H9 (cell line): Measurements from ENCODE around the gene CYSLTR1. TPM values are rescaled to one million over a fixed set of nuclear protein-coding genes. Genes with fewer than 3 reads are reported as not detected.

ENCODE experiments used
- DNase-seq: peaks from one replicate; pipeline ENCODE4 v3.0.0-alpha.2; 2017
- H2AFZ ChIP-seq: one replicate; pipeline ENCODE4 v1.6.1; 2013; ENCODE audit warnings: mild to moderate bottlenecking, low read length, control low read depth, moderate library complexity
- H2AK5ac ChIP-seq: 2 replicates; pipeline ENCODE4 v1.6.1; 2013; ENCODE audit warnings: low read length, control low read depth, mixed read lengths; ENCODE audit not compliant: insufficient read length
- H2BK120ac ChIP-seq: one replicate; pipeline ENCODE4 v1.6.1; 2013; ENCODE audit warnings: low read depth, mild to moderate bottlenecking, low read length, control low read depth, inconsistent platforms; ENCODE audit not compliant: poor library complexity, severe bottlenecking
- H2BK12ac ChIP-seq: 2 replicates; pipeline ENCODE4 v1.6.1; 2013; ENCODE audit warnings: low read length, control low read depth, mixed read lengths, low read depth; ENCODE audit not compliant: insufficient read length
- H2BK15ac ChIP-seq: 2 replicates; pipeline ENCODE4 v1.6.1; 2013; ENCODE audit warnings: low read depth, low read length, control low read depth
- H2BK20ac ChIP-seq: one replicate; pipeline ENCODE4 v1.6.1; 2013; ENCODE audit warnings: low read depth, mild to moderate bottlenecking, low read length, control low read depth, inconsistent platforms; ENCODE audit not compliant: poor library complexity, severe bottlenecking
- H2BK5ac ChIP-seq: 2 replicates; pipeline ENCODE4 v1.6.1; 2013; ENCODE audit warnings: low read length, control low read depth, mixed read lengths; ENCODE audit not compliant: insufficient read length
- H3K14ac ChIP-seq: 2 replicates; pipeline ENCODE4 v1.6.1; 2013; ENCODE audit warnings: low read length, control low read depth; ENCODE audit not compliant: insufficient read depth
- H3K18ac ChIP-seq: 2 replicates; pipeline ENCODE4 v1.6.1; 2013; ENCODE audit warnings: low read depth, mild to moderate bottlenecking, mixed read lengths, low read length, control low read depth; ENCODE audit not compliant: insufficient read length
- H3K23ac ChIP-seq: 2 replicates; pipeline ENCODE4 v1.6.1; 2013; ENCODE audit warnings: low read length, control low read depth, mixed read lengths, low read depth; ENCODE audit not compliant: insufficient read length
- H3K23me2 ChIP-seq: 2 replicates; pipeline ENCODE4 v1.6.1; 2013; ENCODE audit warnings: low read depth, mild to moderate bottlenecking, mixed read lengths, low read length, control low read depth; ENCODE audit not compliant: insufficient read length, poor library complexity, severe bottlenecking
- H3K27ac ChIP-seq: 2 replicates; pipeline ENCODE4 v1.5.1; 2013; ENCODE audit warnings: low read length, control low read depth, mixed read lengths, low read depth; ENCODE audit not compliant: insufficient read length
- H3K27me3 ChIP-seq: 2 replicates; pipeline ENCODE4 v1.6.1; 2013; ENCODE audit warnings: low read length, control low read depth, inconsistent platforms; ENCODE audit not compliant: insufficient read depth
- H3K4ac ChIP-seq: 2 replicates; pipeline ENCODE4 v1.6.1; 2013; ENCODE audit warnings: low read depth, mild to moderate bottlenecking, control low read depth, inconsistent platforms, low read length, moderate library complexity
- H3K4me1 ChIP-seq: 2 replicates; pipeline ENCODE4 v1.6.1; 2013; ENCODE audit warnings: low read length, control low read depth, inconsistent platforms; ENCODE audit not compliant: insufficient read depth
- H3K4me2 ChIP-seq: 2 replicates; pipeline ENCODE4 v1.6.1; 2013; ENCODE audit warnings: low read length, control low read depth, mixed read lengths; ENCODE audit not compliant: insufficient read length, insufficient read depth
- H3K56ac ChIP-seq: 2 replicates; pipeline ENCODE4 v1.6.1; 2013; ENCODE audit warnings: low read depth, mild to moderate bottlenecking, mixed read lengths, low read length, control low read depth; ENCODE audit not compliant: insufficient read length
- H3K79me1 ChIP-seq: 2 replicates; pipeline ENCODE4 v1.6.1; 2013; ENCODE audit warnings: low read depth, mild to moderate bottlenecking, moderate library complexity, low read length, control low read depth, inconsistent platforms; ENCODE audit not compliant: insufficient read depth, poor library complexity, severe bottlenecking
- H3K79me2 ChIP-seq: 2 replicates; pipeline ENCODE4 v1.6.1; 2013; ENCODE audit warnings: low read length, control low read depth, inconsistent platforms; ENCODE audit not compliant: insufficient read depth
- H3K9ac ChIP-seq: 2 replicates; pipeline ENCODE4 v1.6.1; 2013; ENCODE audit warnings: low read length, control low read depth, mixed read lengths; ENCODE audit not compliant: insufficient read length; ENCODE audit errors: extremely low read depth
- H3K9me3 ChIP-seq: one replicate; pipeline ENCODE4 v1.6.1; 2013; ENCODE audit warnings: low read depth, low read length, inconsistent platforms; ENCODE audit not compliant: control insufficient read depth
- H3T11ph ChIP-seq: one replicate; pipeline ENCODE4 v1.6.1; 2013; ENCODE audit warnings: mild to moderate bottlenecking, low read length, control low read depth, inconsistent platforms
- H4K20me1 ChIP-seq: one replicate; pipeline ENCODE4 v1.6.1; 2013; ENCODE audit not compliant: control insufficient read depth, insufficient read length, insufficient read depth
- H4K5ac ChIP-seq: 2 replicates; pipeline ENCODE4 v1.6.1; 2013; ENCODE audit warnings: low read depth, mild to moderate bottlenecking, mixed read lengths, low read length, control low read depth; ENCODE audit not compliant: insufficient read length
- H4K8ac ChIP-seq: replicated peaks from 2 replicates; pipeline ENCODE4 v1.6.1; 2013; ENCODE audit warnings: low read length, control low read depth, mixed read lengths, low read depth; ENCODE audit not compliant: insufficient read length
- H4K91ac ChIP-seq: 2 replicates; pipeline ENCODE4 v1.6.1; 2013; ENCODE audit warnings: low read depth, mild to moderate bottlenecking, moderate library complexity, mixed read lengths, low read length, control low read depth; ENCODE audit not compliant: insufficient read length
- H3K27ac Mint-ChIP-seq, 3 experiments: 2 replicates in 2 of 3; 3 replicates in 1 of 3; pipeline ENCODE4 v1.8.0; 2020 to 2021; ENCODE audit warnings: mixed read lengths in 3 of 3, mild to moderate bottlenecking in 1 of 3, moderate library complexity in 1 of 3
- H3K27me3 Mint-ChIP-seq: 2 replicates; pipeline ENCODE4 v1.8.0; 2021; ENCODE audit warnings: low read depth, mild to moderate bottlenecking, moderate library complexity, mixed read lengths
- H3K36me3 Mint-ChIP-seq, 3 experiments: 2 replicates in 2 of 3; 3 replicates in 1 of 3; pipeline ENCODE4 v1.8.0; 2020 to 2021; ENCODE audit warnings: low read depth in 3 of 3, mixed read lengths in 3 of 3; ENCODE audit not compliant: insufficient read depth in 1 of 3
- H3K4me1 Mint-ChIP-seq, 2 experiments: 2 replicates each; pipeline ENCODE4 v1.8.0; 2020; ENCODE audit warnings: mixed read lengths in 2 of 2
- H3K4me3 Mint-ChIP-seq, 2 experiments: 2 replicates in 1 of 2; 3 replicates in 1 of 2; pipeline ENCODE4 v1.8.0; 2020 to 2021; ENCODE audit warnings: mild to moderate bottlenecking in 2 of 2, mixed read lengths in 2 of 2, moderate library complexity in 1 of 2
- H3K9me3 Mint-ChIP-seq, 2 experiments: 2 replicates in 1 of 2; 3 replicates in 1 of 2; pipeline ENCODE4 v1.8.0; 2020; ENCODE audit warnings: mild to moderate bottlenecking in 2 of 2, mixed read lengths in 2 of 2, moderate library complexity in 1 of 2
- WGBS: extraction: QIAGEN DNeasy Blood & Tissue Kit; methylation state at CpG from one replicate; pipeline ENCODE4 v1.1.7; 2013; ENCODE audit warnings: missing lambda C conversion rate, low lambda C conversion rate, mixed read lengths; ENCODE audit not compliant: insufficient read length; ENCODE audit errors: extremely low coverage; 5-methylcytosine and 5-hydroxymethylcytosine counted together
- long read RNA-seq: library from polyadenylated mRNA; unstranded; transcript quantifications from one replicate; pipeline ENCODE4 v2.0.0, GENCODE V29; 2020
- total RNA-seq: library from RNA; stranded (reverse); gene quantifications from 2 replicates; pipeline ENCODE4 v1.2.1, GENCODE V29; 2021
- TF ChIP-seq, protein P1 (sequence below): fragments of 200-600 bp; sonication (generic); conservative IDR thresholded peaks from 3 replicates; pipeline ENCODE4 v1.8.0; 2021; ENCODE audit warnings: antibody characterized with exemption, mild to moderate bottlenecking

CYSLTR1 gene, protein sequence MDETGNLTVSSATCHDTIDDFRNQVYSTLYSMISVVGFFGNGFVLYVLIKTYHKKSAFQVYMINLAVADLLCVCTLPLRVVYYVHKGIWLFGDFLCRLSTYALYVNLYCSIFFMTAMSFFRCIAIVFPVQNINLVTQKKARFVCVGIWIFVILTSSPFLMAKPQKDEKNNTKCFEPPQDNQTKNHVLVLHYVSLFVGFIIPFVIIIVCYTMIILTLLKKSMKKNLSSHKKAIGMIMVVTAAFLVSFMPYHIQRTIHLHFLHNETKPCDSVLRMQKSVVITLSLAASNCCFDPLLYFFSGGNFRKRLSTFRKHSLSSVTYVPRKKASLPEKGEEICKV
- total RNA-seq: not detected in 2 replicates
- long read RNA-seq: 0 reads

DNA sequence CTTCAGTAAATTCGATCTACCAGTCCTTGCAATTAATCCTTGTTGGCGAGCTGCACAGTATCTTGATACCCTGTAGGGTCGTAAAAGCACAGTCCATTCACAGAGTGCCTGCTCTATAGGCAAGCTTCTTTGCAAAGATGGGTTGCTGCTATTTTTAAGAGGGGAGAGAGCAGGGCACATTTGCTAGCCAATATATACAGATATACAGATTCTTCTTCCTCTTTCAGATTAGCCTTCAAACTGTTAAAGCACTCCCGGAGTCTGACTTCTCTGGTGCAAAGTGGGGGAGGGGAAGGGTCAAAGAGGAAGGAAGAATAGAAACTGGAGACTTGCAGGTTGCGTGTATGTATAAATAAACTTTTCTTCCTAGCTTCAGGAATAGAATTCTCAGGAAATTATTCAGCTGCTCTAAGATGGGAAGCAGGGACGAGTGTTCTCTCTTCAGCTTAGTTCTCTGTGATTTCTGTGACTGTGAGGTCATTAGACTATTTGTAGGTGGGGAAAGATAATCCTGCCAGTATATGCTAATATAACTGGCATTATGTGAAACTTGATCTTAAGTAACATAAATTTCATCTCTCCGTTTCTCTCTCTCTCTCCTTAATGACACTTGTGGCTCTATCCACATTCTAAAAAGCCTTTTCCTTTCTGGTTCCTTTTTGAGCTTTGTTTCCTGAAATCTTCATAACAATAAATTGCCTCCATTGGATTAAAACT, at the start of gene CYSLTR1:
Gene CYSLTR1, minus strand, starts transcription at position 242 of the 717 bp plus-strand sequence. CDS start 53,865 bp downstream, outside the sequence.
- Histone ChIP-seq H2BK15ac (no peak within 1 kb of the TSS), H2BK5ac (no peak within 1 kb of the TSS), H3K4ac (no peak within 1 kb of the TSS), H3K18ac (no peak within 1 kb of the TSS), H3K4me2 (no peak within 1 kb of the TSS), H3K4me1 (no peaks in the 10 kb centered on the region), H3K9me3 (peaks cover 33% of the 10 kb centered on the region), H3K56ac (no peak within 1 kb of the TSS), H3K23me2 (no peaks in the 10 kb centered on the region), H2BK120ac (no peak within 1 kb of the TSS), H2BK12ac (no peak within 1 kb of the TSS), H4K20me1 (no peaks in the 10 kb centered on the region), H3K27me3 (no peaks in the 10 kb centered on the region), H3K23ac (no peak within 1 kb of the TSS), H4K5ac (no peak within 1 kb of the TSS), H2BK20ac (no peak within 1 kb of the TSS), H2AFZ (no peak within 1 kb of the TSS), H3T11ph (no peak within 1 kb of the TSS), H2AK5ac (no peak within 1 kb of the TSS), H3K27ac (no peak within 1 kb of the TSS), H3K14ac (no peak within 1 kb of the TSS), H4K91ac (no peak within 1 kb of the TSS), H3K9ac (no peak within 1 kb of the TSS), H3K79me1 (no peaks in the 10 kb centered on the region), H4K8ac (no peak within 1 kb of the TSS), H3K79me2 (no peaks in the 10 kb centered on the region)
- H3K4me1 Mint-ChIP-seq: peaks cover 11 to 13% of the 10 kb centered on the region in 2 experiments
- no peaks in the 10 kb centered on the region for H3K27me3 Mint-ChIP-seq
- no peak for DNase-seq
- TF ChIP-seq, protein P1, sequence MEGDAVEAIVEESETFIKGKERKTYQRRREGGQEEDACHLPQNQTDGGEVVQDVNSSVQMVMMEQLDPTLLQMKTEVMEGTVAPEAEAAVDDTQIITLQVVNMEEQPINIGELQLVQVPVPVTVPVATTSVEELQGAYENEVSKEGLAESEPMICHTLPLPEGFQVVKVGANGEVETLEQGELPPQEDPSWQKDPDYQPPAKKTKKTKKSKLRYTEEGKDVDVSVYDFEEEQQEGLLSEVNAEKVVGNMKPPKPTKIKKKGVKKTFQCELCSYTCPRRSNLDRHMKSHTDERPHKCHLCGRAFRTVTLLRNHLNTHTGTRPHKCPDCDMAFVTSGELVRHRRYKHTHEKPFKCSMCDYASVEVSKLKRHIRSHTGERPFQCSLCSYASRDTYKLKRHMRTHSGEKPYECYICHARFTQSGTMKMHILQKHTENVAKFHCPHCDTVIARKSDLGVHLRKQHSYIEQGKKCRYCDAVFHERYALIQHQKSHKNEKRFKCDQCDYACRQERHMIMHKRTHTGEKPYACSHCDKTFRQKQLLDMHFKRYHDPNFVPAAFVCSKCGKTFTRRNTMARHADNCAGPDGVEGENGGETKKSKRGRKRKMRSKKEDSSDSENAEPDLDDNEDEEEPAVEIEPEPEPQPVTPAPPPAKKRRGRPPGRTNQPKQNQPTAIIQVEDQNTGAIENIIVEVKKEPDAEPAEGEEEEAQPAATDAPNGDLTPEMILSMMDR: no peak
- H3K27ac Mint-ChIP-seq: 0 out of 7 replicates have a peak within 1 kb of the TSS, but pooled peaks of 1 of the 3 experiments have one; percentile 13
- no peaks in the 10 kb centered on the region for H3K36me3 Mint-ChIP-seq
- WGBS: no CpG with 5 or more reads among the region's 7 CpGs
- H3K9me3 Mint-ChIP-seq: peaks cover 46 to 53% of the 10 kb centered on the region in 2 experiments
- H3K4me3 Mint-ChIP-seq: no peak within 1 kb of the TSS
